Mucosa of descending colon (tissue), 3 donors: ENCODE data around the gene ITSN1. TPM values are rescaled to one million over a fixed set of nuclear protein-coding genes. Genes with fewer than 3 reads are reported as not detected.

ENCODE experiments used
- ATAC-seq: fragments of 200-7000 bp; cut with Tn5 transposase; one replicate; pipeline ENCODE4 v1.9.1; 2020; ENCODE audit warnings: mild to moderate bottlenecking, moderate library complexity
- DNase-seq, 3 donors: peaks; one replicate each; pipeline ENCODE4 v3.0.0-alpha.2; 2020
- H3K36me3 ChIP-seq: fragments of 200-600 bp; one replicate; pipeline ENCODE4 v1.8.0; 2021; ENCODE audit warnings: low read depth, mild to moderate bottlenecking
- H3K4me1 ChIP-seq: fragments of 200-600 bp; one replicate; pipeline ENCODE4 v1.8.0; 2021; ENCODE audit warnings: low read depth, mild to moderate bottlenecking
- H3K4me3 ChIP-seq: fragments of 200-600 bp; one replicate; pipeline ENCODE4 v1.8.0; 2021; ENCODE audit warnings: mild to moderate bottlenecking
- H3K9me3 ChIP-seq: fragments of 200-600 bp; one replicate; pipeline ENCODE4 v1.8.0; 2021; ENCODE audit warnings: mild to moderate bottlenecking
- intact Hi-C, 2 donors: fragments of 100-400 bp; cut with DNase I in 1 of 2; cut with micrococcal nuclease in 1 of 2; formaldehyde crosslinking; loops; one replicate each; pipeline versions ENCODE4 v1.11.0 to v1.11.1; 2022; cut with DNase I, micrococcal nuclease
- total RNA-seq, 3 donors: library from RNA; stranded (reverse); fragmentation: NEBNext Ultra II Directional in 2 of 3; extraction: Animal tissue kit (Norgen Biotek cat#: 25700) in 2 of 3; gene quantifications; one replicate each; pipeline versions ENCODE4 v1.2.1 to v1.2.4, GENCODE V29; 2021 to 2023
- TF ChIP-seq, protein P1 (sequence below): fragments of 200-600 bp; IDR thresholded peaks from one replicate; pipeline ENCODE4 v1.8.0; 2022; ENCODE audit warnings: antibody characterized with exemption, mild to moderate bottlenecking
- donor health status: DM: no; HTN: no; CAD: no; lungs with moderate emphysema.
- donor health status: DM: no; HTN: no; CAD: no.
- donor health status: DM: no; HTN: yes; CAD: no.

Gene ITSN1
- total RNA-seq, 3 donors from 2014 or later: 35.6 to 54.8 (median 45.3) TPM

GRCh38 chr21:33748903-33749302, 106.6 kb downstream of the ITSN1 start:
- TF ChIP-seq, protein P1, sequence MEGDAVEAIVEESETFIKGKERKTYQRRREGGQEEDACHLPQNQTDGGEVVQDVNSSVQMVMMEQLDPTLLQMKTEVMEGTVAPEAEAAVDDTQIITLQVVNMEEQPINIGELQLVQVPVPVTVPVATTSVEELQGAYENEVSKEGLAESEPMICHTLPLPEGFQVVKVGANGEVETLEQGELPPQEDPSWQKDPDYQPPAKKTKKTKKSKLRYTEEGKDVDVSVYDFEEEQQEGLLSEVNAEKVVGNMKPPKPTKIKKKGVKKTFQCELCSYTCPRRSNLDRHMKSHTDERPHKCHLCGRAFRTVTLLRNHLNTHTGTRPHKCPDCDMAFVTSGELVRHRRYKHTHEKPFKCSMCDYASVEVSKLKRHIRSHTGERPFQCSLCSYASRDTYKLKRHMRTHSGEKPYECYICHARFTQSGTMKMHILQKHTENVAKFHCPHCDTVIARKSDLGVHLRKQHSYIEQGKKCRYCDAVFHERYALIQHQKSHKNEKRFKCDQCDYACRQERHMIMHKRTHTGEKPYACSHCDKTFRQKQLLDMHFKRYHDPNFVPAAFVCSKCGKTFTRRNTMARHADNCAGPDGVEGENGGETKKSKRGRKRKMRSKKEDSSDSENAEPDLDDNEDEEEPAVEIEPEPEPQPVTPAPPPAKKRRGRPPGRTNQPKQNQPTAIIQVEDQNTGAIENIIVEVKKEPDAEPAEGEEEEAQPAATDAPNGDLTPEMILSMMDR: no peak
- no peak for ATAC-seq
- no peak for DNase-seq
- Histone ChIP-seq H3K9me3 (peaks cover 12% of the 10 kb centered on the region), H3K4me3 (no peak overlapping the region), H3K36me3 (no peaks in the 10 kb centered on the region), H3K4me1 (no peaks in the 10 kb centered on the region)
- intact Hi-C loops: no loop called here

- Histone ChIP-seq H3K9me3 (peaks cover 12% of the 10 kb centered on the region), H3K4me3 (no peak overlapping the region), H3K36me3 (no peaks in the 10 kb centered on the region), H3K4me1 (no peaks in the 10 kb centered on the region)
- DNase-seq (no peak), ATAC-seq (no peak)
- TF ChIP-seq, protein P1: no peak
- intact Hi-C loops: no loop called here
Measured at GRCh38 chr21:33750017-33750416, 107.7 kb downstream of the ITSN1 start.

GRCh38 chr21:33751120-33751519, 108.8 kb downstream of the ITSN1 start:
- no peaks in the 10 kb centered on the region for H3K36me3 ChIP-seq
- ATAC-seq: no peak

DNA sequence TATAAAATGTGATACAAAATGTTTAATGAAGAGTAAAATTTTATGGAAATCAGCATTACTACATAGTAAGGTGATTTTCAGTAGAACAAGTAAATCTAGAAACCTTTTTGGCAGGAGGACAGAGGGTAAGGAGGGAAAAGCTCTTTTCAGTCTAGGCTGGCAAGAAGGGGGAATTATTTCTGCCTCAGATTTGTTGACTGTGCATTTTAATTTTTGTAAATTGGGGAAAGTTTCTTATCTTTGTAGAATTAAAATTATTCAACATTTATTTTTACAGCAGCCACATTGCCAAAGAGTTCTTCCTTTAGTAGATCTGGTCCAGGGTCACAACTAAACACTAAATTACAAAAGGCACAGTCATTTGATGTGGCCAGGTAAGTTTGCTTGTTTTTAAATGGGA, 109.2 kb downstream of the ITSN1 start:
- H3K4me3 ChIP-seq: no peak overlapping the region
- H3K4me1 ChIP-seq: no peaks in the 10 kb centered on the region
- TF ChIP-seq, protein P1: no peak
- H3K36me3 ChIP-seq: no peaks in the 10 kb centered on the region
- intact Hi-C loops: no loop called here
- ATAC-seq (no peak), DNase-seq (no peak)
- H3K9me3 ChIP-seq: peaks cover 8% of the 10 kb centered on the region

More at GRCh38 chr21:33751120-33751519, 108.8 kb downstream of the ITSN1 start:
- H3K4me1 ChIP-seq: no peaks in the 10 kb centered on the region
- H3K4me3 ChIP-seq: no peak overlapping the region
- TF ChIP-seq, protein P1: no peak
- H3K9me3 ChIP-seq: peaks cover 12% of the 10 kb centered on the region
- intact Hi-C loops: no loop called here
- no peak for DNase-seq

DNA sequence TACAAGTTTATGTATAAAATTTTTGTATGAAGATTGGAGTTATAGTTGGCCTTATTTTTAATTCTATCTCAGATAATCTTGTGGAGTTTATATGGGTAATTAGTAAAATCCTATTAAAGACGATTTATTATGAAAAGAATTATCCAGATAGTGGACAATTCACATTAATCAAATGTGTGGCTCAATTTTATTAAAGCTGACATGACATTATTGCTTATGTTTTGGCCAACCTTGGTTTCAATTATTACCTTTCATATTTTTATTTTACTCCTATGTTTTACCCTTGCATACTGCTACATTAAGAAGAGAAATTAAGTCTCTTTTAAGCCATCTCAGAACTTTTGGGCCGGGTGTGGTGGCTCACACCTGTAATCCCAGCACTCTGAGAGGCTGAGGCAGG, 110.0 kb downstream of the ITSN1 start:
- ATAC-seq (no peak), DNase-seq (no peak)
- intact Hi-C loops: no loop called here
- TF ChIP-seq, protein P1: no peak
- Histone ChIP-seq H3K4me3 (no peak overlapping the region), H3K9me3 (peaks cover 1% of the 10 kb centered on the region), H3K36me3 (no peaks in the 10 kb centered on the region), H3K4me1 (no peaks in the 10 kb centered on the region)

DNA sequence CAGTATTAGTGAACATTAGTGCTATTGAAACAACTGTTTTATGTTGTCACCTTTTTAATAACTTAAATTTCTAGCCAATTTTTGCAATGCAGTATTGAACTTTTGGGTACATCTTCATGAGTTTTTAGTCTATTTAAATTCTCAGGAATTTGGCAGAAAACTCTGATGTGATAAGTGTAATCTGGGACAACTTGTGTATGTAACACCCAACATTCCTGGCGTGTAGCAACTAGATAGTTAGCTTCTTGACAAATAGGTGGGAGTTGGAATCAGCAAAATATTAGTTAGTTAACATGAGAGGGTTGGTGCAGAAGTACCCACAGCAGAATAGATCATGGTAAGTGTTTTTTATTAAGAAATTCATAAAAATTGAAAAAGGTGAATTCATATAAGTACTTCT, 111.6 kb downstream of the ITSN1 start:
- no peaks in the 10 kb centered on the region for H3K4me1 ChIP-seq
- no peaks in the 10 kb centered on the region for H3K9me3 ChIP-seq
- H3K4me3 ChIP-seq: no peak overlapping the region
- DNase-seq (no peak), ATAC-seq (no peak)
- TF ChIP-seq, protein P1: no peak
- intact Hi-C loops: no loop called here
- no peaks in the 10 kb centered on the region for H3K36me3 ChIP-seq
